ENCODE data around the gene BICD2. TPM values are rescaled to one million over a fixed set of nuclear protein-coding genes. Genes with fewer than 3 reads are reported as not detected.
A peak's percentile ranks its signal among the peaks of the same experiment; 100 is the strongest.

Gene BICD2
- total RNA-seq, 2 experiments from 2014 or later, result 13.3 to 14.2 TPM

DNA sequence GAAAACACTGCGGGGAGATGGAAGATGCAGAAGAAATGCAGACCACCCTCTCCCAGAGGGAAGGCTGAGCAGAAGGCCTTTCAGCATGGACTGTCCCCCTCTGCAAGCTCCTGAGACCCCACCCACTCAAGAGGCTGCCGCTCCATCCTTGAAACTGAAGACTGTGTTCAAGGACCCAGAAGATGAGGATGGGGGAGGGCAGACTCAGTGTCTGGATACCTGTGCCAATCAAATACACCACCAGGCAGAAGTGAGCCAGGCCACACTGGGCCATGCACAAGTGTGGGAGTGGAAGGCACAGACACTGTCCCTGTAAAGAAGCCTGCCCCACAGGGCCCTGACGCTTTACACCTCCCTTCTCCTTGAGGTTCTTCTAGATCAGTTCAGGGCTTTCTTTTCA lies 54.7 kb downstream of the BICD2 start:
- ChIA-PET POLR2A (no interaction called here), CTCF (interaction anchor here (0.6 to 1.2 kb wide), 2 partner anchors 81 to 1184 kb away, joined by 3 to 4 read pairs; no protein-coding TSS in a partner anchor)
- DNase-seq (no peak), ATAC-seq (no peak)
- H3K27me3 Mint-ChIP-seq, result no peaks in the 10 kb centered on the region
- H3K36me3 Mint-ChIP-seq (ENCODE audit: low read depth), result peaks cover 40% of the 10 kb centered on the region
- H3K27ac Mint-ChIP-seq, result no peak overlapping the region
- H3K4me1 Mint-ChIP-seq, result peaks cover 40% of the 10 kb centered on the region
- no peaks in the 10 kb centered on the region for H3K9me3 Mint-ChIP-seq (ENCODE audit: low read depth)
- no peak overlapping the region for H3K4me3 Mint-ChIP-seq
- intact Hi-C loops (cut with DNase I, micrococcal nuclease), result loop anchor here in 1 of 2 experiments (5.0 kb wide), 1 partner anchor 578 kb away; no protein-coding TSS in a partner anchor

DNA sequence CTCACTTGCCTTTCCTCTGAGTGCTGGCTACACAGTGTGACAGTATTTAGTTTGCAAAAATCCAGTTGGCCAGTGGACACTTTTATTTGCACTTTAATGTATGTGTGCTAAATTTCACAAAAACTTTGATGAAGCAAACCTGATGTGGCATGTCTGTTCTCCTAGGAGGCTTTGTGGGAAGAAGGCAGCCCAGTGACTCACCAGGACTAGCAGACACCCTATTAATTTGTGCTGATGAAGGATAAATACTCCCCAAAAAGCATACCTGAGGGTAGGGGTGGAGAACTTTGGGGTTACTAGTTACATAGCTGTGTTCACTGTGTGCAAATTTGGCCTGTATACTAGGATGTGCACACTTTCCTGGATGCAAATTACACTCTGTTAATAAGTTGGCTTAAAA lies 55.4 kb downstream of the BICD2 start:
- ATAC-seq (no peak), DNase-seq (no peak)
- CTCF ChIA-PET, result interaction anchor here (1.2 kb wide), 1 partner anchor 82 kb away, joined by 4 read pairs; no protein-coding TSS in a partner anchor
- intact Hi-C loops (cut with DNase I, micrococcal nuclease), result loop anchor here in 1 of 2 experiments (5.0 kb wide), 1 partner anchor 577 kb away; no protein-coding TSS in a partner anchor
- Mint-ChIP-seq H3K4me1 (peaks cover 40% of the 10 kb centered on the region), H3K27ac (no peak overlapping the region), H3K27me3 (no peaks in the 10 kb centered on the region), H3K36me3 (ENCODE audit: low read depth) (peaks cover 36% of the 10 kb centered on the region), H3K9me3 (ENCODE audit: low read depth) (no peaks in the 10 kb centered on the region), H3K4me3 (no peak overlapping the region)
- POLR2A ChIA-PET, result no interaction called here

DNA sequence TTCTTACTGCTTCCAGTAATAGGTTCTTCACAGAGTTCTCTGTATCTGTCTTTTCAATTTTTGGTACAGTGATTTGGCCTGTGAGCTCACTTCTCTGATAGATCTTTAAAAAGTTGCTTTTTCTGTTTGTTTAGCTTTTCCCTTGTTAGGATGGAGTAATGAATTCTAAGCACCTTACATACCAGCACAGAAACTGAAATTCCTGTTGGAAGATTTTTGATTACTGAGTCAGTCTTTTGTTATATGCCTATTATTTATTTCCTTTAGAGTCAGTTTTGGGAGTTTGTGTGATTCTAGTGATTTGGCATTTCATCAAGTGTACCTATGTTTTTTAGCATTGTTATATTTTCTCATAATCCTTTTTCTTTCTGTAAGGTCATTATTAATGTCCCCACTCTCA lies 57.1 kb downstream of the BICD2 start:
- H3K9me3 Mint-ChIP-seq (ENCODE audit: low read depth), result no peaks in the 10 kb centered on the region
- DNase-seq (no peak), ATAC-seq (no peak)
- CTCF ChIA-PET, result interaction anchor here (0.7 to 1.4 kb wide), 2 partner anchors 9 to 22 kb away, joined by 4 read pairs; no protein-coding TSS in a partner anchor
- H3K4me1 Mint-ChIP-seq, result peaks cover 31% of the 10 kb centered on the region
- peaks cover 27% of the 10 kb centered on the region for H3K36me3 Mint-ChIP-seq (ENCODE audit: low read depth)
- POLR2A ChIA-PET, result no interaction called here
- intact Hi-C loops (cut with DNase I, micrococcal nuclease), result loop anchor here in 1 of 2 experiments (2.0 to 5.0 kb wide), 2 partner anchors 37 to 575 kb away; partner anchors contain the start of gene IPPK
- no peak overlapping the region for H3K4me3 Mint-ChIP-seq
- H3K27ac Mint-ChIP-seq, result no peak overlapping the region
- no peaks in the 10 kb centered on the region for H3K27me3 Mint-ChIP-seq

DNA sequence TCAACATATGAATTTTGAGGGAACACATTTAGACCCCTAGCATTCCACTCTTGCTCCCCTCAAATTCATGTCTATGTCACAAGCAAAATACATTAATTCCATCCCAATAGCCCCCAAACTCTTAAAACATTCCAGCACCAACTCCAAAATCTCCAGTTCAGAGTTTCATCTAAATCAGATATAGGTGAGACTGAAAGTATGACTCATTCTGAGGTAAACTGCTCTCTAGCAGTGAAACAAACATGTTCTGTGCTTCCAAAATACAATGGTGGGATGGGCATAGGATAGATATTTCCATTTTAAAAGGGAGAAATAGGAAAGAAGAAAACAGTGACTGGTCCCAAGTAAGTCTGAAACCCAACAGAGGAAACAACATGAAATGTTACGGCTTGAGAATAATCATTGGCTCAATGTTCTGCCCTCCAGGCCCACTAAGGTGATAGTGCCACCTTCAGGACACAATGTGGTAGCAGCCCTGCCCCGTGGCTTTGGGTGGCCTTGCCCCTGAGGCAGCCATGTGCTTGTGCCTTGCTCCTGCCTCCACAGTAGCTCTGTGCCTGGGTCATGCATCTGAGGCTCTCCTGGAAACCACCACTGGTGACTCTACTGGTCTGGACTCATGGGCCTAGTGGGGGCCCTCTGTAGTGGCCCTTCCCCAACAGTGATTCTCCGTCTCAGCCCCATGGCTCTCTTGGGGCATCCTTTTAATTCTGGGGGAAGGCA lies 58.3 kb downstream of the BICD2 start:
- peak overlapping the region; percentile 1 for H3K27ac Mint-ChIP-seq
- no peaks in the 10 kb centered on the region for H3K9me3 Mint-ChIP-seq (ENCODE audit: low read depth)
- ChIA-PET CTCF (interaction anchor here (0.7 to 1.4 kb wide), 4 partner anchors 10 to 212 kb away, joined by 3 to 4 read pairs (median 3); no protein-coding TSS in a partner anchor), POLR2A (interaction anchor here (0.6 kb wide), 1 partner anchor 1459 kb away, joined by 5 read pairs; no protein-coding TSS in a partner anchor)
- ATAC-seq (peak; percentile 93), DNase-seq (peak; percentile 72)
- peaks cover 18% of the 10 kb centered on the region for H3K36me3 Mint-ChIP-seq (ENCODE audit: low read depth)
- no peak overlapping the region for H3K4me3 Mint-ChIP-seq
- H3K27me3 Mint-ChIP-seq, result no peaks in the 10 kb centered on the region
- intact Hi-C loops (cut with DNase I, micrococcal nuclease), result loop anchor here in 1 of 2 experiments (2.0 to 5.0 kb wide), 2 partner anchors 36 to 574 kb away; partner anchors contain the start of gene IPPK
- H3K4me1 Mint-ChIP-seq, result peaks cover 21% of the 10 kb centered on the region

DNA sequence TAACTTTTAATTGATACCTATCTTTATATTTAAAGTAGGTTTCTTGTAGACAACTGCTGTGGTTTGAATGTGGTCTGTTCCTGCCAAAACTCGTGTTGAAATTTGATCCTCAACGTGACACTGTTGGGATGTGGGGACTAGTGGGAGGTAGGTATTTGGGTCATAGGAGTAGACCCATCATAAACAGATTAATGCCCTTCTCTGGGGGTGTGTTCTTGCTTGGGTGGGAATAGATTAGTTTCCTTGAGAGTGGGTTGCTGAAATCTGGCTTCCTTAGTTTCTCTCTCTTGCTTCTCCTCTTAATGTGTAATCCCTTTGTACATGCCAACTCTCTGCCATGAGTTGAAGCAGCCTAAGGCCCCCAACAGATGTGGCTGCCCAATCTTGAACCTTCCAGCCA lies 60.1 kb downstream of the BICD2 start:
- DNase-seq, result no peak
- Mint-ChIP-seq H3K9me3 (ENCODE audit: low read depth) (peaks cover 3% of the 10 kb centered on the region), H3K4me1 (peaks cover 17% of the 10 kb centered on the region), H3K27me3 (peaks cover 2% of the 10 kb centered on the region), H3K36me3 (ENCODE audit: low read depth) (peaks cover 13% of the 10 kb centered on the region), H3K4me3 (no peak overlapping the region), H3K27ac (no peak overlapping the region)
- ATAC-seq, result no peak
- ChIA-PET POLR2A (no interaction called here), CTCF (interaction anchor here (1.2 kb wide), 1 partner anchor 86 kb away, joined by 3 read pairs; no protein-coding TSS in a partner anchor)
- intact Hi-C loops (cut with DNase I, micrococcal nuclease), result no loop called here

DNA sequence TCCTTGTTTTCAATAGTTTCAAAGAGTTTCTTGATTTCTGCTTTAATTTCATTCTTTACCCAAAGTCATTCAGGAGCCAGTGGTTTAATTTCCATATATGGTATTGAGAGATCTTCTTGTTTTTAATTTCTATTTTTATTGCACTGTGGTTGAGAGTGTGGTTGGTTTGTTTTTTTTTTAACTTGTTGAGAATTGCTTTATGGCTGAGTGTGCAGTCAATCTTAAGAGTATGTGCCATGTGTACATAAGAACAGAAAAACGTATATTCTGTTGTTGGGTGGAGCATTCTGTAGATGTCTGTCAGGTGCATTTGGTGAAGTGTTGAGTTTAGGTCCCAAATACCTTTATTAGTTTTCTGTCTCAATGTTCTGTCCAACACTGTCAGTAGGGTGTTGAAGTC lies 68.0 kb downstream of the BICD2 start:
- ChIA-PET POLR2A (no interaction called here), CTCF (no interaction called here)
- peaks cover 9% of the 10 kb centered on the region for H3K36me3 Mint-ChIP-seq (ENCODE audit: low read depth)
- intact Hi-C loops (cut with DNase I, micrococcal nuclease), result no loop called here
- ATAC-seq (no peak), DNase-seq (no peak)
- H3K4me3 Mint-ChIP-seq, result no peak overlapping the region
- peaks cover 2% of the 10 kb centered on the region for H3K27me3 Mint-ChIP-seq
- peaks cover 38% of the 10 kb centered on the region for H3K9me3 Mint-ChIP-seq (ENCODE audit: low read depth)
- no peaks in the 10 kb centered on the region for H3K4me1 Mint-ChIP-seq
- H3K27ac Mint-ChIP-seq, result no peak overlapping the region

DNA sequence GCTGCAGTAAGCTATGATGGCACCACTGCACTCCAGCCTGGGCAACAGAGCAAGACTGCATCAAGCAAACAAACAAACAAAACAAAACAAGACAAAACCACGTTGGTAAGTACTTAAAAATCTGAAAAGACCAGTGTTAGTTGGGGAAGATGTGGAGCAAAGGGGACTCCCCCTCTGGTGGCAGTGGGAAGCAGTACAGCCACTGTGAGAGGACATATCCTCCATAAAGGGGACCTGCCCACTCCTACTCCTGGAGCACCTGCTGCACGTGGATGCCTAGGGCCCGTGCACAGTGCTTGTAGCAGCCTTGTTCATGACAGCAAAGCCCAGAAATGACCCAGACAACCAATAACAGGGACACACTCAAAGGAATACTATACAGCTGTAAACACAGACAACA lies 77.7 kb downstream of the BICD2 start:
- Mint-ChIP-seq H3K27ac (no peak overlapping the region), H3K4me1 (no peaks in the 10 kb centered on the region), H3K9me3 (ENCODE audit: low read depth) (peaks cover 16% of the 10 kb centered on the region), H3K36me3 (ENCODE audit: low read depth) (no peaks in the 10 kb centered on the region), H3K4me3 (no peak overlapping the region), H3K27me3 (no peaks in the 10 kb centered on the region)
- POLR2A ChIA-PET, result interaction anchor here (0.6 kb wide), 1 partner anchor 620 kb away, joined by 3 read pairs; no protein-coding TSS in a partner anchor
- DNase-seq (no peak), ATAC-seq (no peak)
- intact Hi-C loops (cut with DNase I, micrococcal nuclease), result no loop called here
- CTCF ChIA-PET, result no interaction called here

DNA sequence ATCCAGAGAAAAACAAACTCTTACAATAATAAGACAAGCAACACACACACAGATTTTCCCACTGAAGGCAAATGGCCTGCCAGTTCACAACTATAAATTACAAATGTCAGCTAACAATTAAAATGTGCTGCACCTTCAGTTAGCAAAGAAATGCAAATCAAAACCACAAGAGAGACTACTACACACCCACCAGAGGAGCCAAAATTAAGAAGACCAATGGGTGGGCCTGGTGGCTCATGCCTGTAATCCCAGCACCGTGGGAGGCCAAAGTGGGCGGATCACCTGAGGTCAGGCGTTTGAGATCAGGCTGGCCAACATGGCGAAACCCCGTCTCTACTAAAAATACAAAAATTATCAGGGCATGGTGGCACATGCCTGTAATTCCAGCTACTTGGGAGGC lies 79.6 kb downstream of the BICD2 start:
- no peaks in the 10 kb centered on the region for H3K4me1 Mint-ChIP-seq
- ChIA-PET CTCF (no interaction called here), POLR2A (no interaction called here)
- ATAC-seq (no peak), DNase-seq (no peak)
- H3K36me3 Mint-ChIP-seq (ENCODE audit: low read depth), result no peaks in the 10 kb centered on the region
- no peak overlapping the region for H3K27ac Mint-ChIP-seq
- H3K27me3 Mint-ChIP-seq, result no peaks in the 10 kb centered on the region
- peaks cover 4% of the 10 kb centered on the region for H3K9me3 Mint-ChIP-seq (ENCODE audit: low read depth)
- H3K4me3 Mint-ChIP-seq, result no peak overlapping the region
- intact Hi-C loops (cut with DNase I, micrococcal nuclease), result no loop called here

DNA sequence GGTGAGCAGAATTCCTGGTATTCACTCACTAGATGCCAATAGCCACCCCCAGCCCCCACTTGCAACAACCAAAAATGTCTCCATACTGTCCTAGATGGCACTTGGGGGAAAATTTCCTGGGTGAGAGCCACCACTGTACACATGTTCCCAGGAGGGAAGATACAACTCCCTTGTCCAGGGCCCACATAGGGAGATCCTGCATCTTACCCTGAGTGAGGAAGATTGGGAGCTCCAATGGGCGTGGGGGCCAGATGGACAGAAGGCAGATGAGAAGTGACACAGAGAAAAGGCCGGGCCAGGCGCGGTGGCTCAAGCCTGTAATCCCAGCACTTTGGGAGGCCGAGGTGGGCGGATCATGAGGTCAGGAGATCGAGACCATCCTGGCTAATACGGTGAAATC lies 82.4 kb downstream of the BICD2 start:
- H3K4me1 Mint-ChIP-seq, result no peaks in the 10 kb centered on the region
- intact Hi-C loops (cut with DNase I, micrococcal nuclease), result no loop called here
- peaks cover 1% of the 10 kb centered on the region for H3K36me3 Mint-ChIP-seq (ENCODE audit: low read depth)
- no peak overlapping the region for H3K27ac Mint-ChIP-seq
- H3K27me3 Mint-ChIP-seq, result no peaks in the 10 kb centered on the region
- no peak for DNase-seq
- POLR2A ChIA-PET, result no interaction called here
- no peak overlapping the region for H3K4me3 Mint-ChIP-seq
- H3K9me3 Mint-ChIP-seq (ENCODE audit: low read depth), result no peaks in the 10 kb centered on the region
- CTCF ChIA-PET, result interaction anchor here (2.1 kb wide), 1 partner anchor 10 kb away, joined by 8 read pairs; no protein-coding TSS in a partner anchor
- ATAC-seq, result no peak

DNA sequence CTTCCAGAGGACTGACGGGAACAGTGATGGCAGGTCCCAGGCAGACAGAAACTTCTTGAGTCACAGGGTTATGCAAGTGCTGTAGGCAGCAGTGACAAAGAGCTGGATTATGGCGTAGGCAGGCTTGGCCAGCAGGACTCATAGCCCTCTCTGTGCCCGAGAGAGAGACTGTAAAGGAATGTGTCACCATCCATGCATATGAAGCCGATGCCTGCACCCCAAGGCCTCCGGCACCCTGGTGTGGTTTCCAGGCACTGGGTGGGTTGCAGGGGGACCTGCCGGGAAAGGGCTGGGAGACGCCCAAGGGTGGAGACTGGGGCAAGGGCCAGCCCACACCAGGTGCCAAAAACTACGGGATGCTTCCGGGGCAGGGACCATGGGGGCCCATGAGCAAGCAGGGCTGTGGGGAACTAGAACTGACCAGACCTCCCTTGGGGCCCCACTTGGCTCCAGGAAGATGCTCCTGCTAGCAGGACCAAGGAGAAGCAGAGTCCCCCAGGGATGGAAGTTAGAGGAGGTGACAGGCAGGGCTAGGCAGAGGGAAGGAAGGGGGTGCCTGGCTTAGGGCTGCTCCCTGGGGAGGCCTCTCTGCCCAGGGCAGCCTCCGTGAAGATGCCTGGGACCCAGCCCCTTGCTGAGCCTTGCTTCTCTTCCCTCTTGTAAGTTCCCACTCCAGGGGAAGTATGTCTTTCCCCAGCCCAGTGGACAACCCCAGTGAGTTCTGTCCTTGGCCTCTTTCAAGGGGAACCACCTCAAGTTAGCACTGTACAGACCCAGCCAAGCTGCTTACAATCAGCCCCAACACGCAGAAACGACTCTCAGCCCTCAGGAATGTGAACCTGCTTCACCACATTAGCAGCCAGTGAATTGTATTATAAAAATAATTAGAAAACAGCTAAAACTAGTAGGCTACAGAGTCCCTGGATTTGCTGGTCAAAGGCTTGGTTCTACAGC lies 84.2 kb downstream of the BICD2 start:
- CTCF ChIA-PET, result no interaction called here
- Mint-ChIP-seq H3K9me3 (ENCODE audit: low read depth) (no peaks in the 10 kb centered on the region), H3K27ac (no peak overlapping the region), H3K4me1 (no peaks in the 10 kb centered on the region), H3K4me3 (no peak overlapping the region), H3K36me3 (ENCODE audit: low read depth) (peaks cover 1% of the 10 kb centered on the region), H3K27me3 (no peaks in the 10 kb centered on the region)
- no peak for ATAC-seq
- POLR2A ChIA-PET, result no interaction called here
- no peak for DNase-seq
- intact Hi-C loops (cut with DNase I, micrococcal nuclease), result no loop called here

DNA sequence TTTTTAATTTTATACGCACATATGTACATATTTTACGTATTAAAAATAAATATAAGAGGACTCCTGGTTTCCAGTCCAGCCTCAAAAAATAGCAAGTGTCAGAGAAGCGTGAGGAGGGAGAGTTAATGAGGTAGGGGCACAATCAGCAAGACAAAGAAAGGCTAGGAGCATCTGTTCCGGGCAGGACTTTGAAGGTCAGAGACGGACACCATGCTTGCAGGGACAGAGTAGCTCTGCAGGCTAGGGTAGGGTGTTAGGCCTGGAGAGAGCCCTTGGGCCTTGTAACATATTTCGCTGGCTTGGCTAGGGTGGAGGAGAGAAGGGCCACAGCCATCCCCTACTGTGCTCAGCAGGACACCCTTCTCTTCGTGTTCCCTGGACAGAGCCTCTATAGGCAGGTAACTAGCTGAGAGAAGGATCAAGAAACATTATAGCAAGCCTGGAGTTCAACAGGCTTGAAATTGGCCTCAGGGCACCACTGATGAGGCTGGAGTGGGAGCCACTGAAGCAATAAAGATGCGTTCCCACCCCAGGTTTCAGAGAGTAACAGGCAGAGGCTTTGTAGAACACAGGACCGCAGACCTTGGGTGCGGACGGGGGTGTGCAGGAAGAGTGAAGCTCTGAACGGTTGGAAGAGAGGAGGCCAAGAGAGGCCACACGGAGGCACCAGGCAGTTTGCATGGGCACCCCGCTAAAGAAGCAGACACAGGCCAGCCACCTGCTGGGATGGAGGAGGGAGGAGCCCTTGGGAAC lies 85.0 kb downstream of the BICD2 start:
- Mint-ChIP-seq H3K4me3 (no peak overlapping the region), H3K4me1 (no peaks in the 10 kb centered on the region), H3K36me3 (ENCODE audit: low read depth) (peaks cover 1% of the 10 kb centered on the region), H3K27me3 (no peaks in the 10 kb centered on the region), H3K27ac (no peak overlapping the region), H3K9me3 (ENCODE audit: low read depth) (no peaks in the 10 kb centered on the region)
- ATAC-seq, result no peak
- CTCF ChIA-PET, result no interaction called here
- POLR2A ChIA-PET, result interaction anchor here (0.6 kb wide), 1 partner anchor 27 kb away, joined by 7 read pairs; no protein-coding TSS in a partner anchor
- no peak for DNase-seq
- intact Hi-C loops (cut with DNase I, micrococcal nuclease), result no loop called here

Measured in activated CD4-positive, alpha-beta T cell treated with anti-CD3 and anti-CD28 coated beads for 36 hours (primary cell).